ENCODE data around the gene KLHL7. TPM values are rescaled to one million over a fixed set of nuclear protein-coding genes. Genes with fewer than 3 reads are reported as not detected.
A peak's percentile ranks its signal among the peaks of the same experiment; 100 is the strongest.

The KLHL7 gene
- total RNA-seq, 4 donors from 2014 or later: 21.3 to 45.9 (median 27.6) TPM

- ATAC-seq: peak; percentile 99
- H3K9me3 ChIP-seq: no peaks in the 10 kb centered on the region
- H3K4me1 ChIP-seq: peaks cover 5 to 43% (median 8%) of the 10 kb centered on the region in 3 donors
- H3K27ac ChIP-seq: peak within 1 kb of the TSS; percentile 91 to 96 (median 94)
- WGBS, 2 donors (ENCODE audit: low coverage in 1 of 2): 0 to 1% methylated on average over 20 to 29 of the region's 63 CpGs
- TF ChIP-seq CTCF (IDR thresholded peaks at IDR 0.05) (no peak), POLR2AphosphoS5 (IDR thresholded peaks at IDR 0.05) (peak; percentile 95), POLR2A (IDR thresholded peaks at IDR 0.05) (peak; percentile 41 to 47)
- peaks cover 0 to 19% of the 10 kb centered on the region in 2 donors for H3K36me3 ChIP-seq
- H3K27me3 ChIP-seq: no peaks in the 10 kb centered on the region
- H3K4me3 ChIP-seq: peak within 1 kb of the TSS; percentile 68 to 90
Measured at GRCh38 chr7:23181684-23182553, 76.3 kb downstream of the KLHL7 start, which contains the start of gene NUP42. NUP42 (plus strand) TSS chr7:23182048; CDS start chr7:23182086, 38 bp downstream.

DNA sequence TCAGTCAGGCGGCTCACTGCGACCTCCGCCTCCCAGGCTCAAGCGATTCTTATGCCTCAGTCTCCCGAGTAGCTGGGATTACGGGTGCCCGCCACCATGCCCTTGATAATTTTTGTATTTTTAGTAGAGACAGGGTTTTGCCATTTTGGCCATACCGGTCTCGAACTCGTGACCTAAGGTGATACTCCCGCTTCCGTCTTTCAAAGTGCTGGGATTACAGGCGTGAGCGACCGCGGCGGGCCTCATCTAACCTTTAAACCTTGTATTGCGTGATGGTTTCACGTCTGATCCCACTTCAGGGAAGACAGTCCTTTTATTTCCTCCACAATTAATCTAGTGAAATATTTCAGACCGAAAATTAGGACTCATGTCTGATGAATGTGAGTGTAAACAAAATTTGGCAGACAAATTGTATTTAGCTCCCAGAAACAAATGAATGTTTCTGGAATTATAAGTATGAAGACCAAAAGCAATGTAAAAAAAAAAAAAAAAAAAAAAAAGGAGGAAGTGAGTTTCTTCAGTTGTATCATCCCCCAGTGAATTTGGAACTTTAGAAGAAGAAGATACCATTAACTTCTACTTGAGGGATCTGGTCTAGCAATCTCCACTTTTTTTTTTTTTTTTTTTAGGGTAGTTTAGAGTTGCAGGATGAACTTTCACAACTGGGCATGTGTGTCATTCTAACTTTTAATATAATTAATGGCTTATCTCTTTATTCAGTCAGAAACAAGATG, 77.9 kb downstream of the KLHL7 start:
- no peak for ATAC-seq

DNA sequence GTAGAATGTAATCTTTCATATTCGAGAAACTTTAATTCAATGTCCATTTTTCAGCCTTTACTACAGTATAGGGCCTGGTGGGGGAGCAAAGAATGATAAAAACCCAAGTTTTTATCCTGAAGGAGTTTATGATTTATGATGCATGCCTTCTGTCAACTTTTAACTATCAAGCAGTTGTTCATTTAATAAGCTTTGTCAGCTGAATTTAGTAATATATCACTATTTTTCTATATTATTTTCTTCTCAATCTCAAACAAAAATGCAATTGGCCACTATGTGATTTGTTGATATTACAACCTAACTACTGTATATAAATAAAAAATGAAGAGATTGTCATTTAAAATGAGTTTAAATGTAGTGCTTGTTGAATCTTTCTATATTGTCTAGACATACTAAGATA, 78.7 kb downstream of the KLHL7 start:
- no peaks in the 10 kb centered on the region for H3K27me3 ChIP-seq
- H3K4me3 ChIP-seq: no peak overlapping the region
- 50 to 60% methylated on average over 1 of the region's 1 CpG for WGBS, 2 donors (ENCODE audit: low coverage in 1 of 2)
- TF ChIP-seq POLR2AphosphoS5 (IDR thresholded peaks at IDR 0.05): no peak
- TF ChIP-seq POLR2A (IDR thresholded peaks at IDR 0.05): no peak
- TF ChIP-seq EP300 (IDR thresholded peaks at IDR 0.05): no peak
- TF ChIP-seq CTCF (IDR thresholded peaks at IDR 0.05): no peak
- H3K36me3 ChIP-seq: peaks cover 0 to 43% of the 10 kb centered on the region in 2 donors
- no peak for ATAC-seq
- peaks cover 5 to 43% (median 8%) of the 10 kb centered on the region in 3 donors for H3K4me1 ChIP-seq
- H3K27ac ChIP-seq: no peak overlapping the region
- H3K9me3 ChIP-seq: no peaks in the 10 kb centered on the region

More for the DNA sequence above, 77.9 kb downstream of the KLHL7 start:
- peak overlapping the region in 1 of 4 donors; percentile 91 for H3K27ac ChIP-seq
- WGBS, 2 donors (ENCODE audit: low coverage in 1 of 2): 85 to 92% methylated on average over 4 to 19 of the region's 20 CpGs
- no peaks in the 10 kb centered on the region for H3K27me3 ChIP-seq
- H3K4me3 ChIP-seq: peak overlapping the region in 1 of 2 donors; percentile 68
- TF ChIP-seq CTCF (IDR thresholded peaks at IDR 0.05) (no peak), EP300 (IDR thresholded peaks at IDR 0.05) (no peak), POLR2A (IDR thresholded peaks at IDR 0.05) (no peak), POLR2AphosphoS5 (IDR thresholded peaks at IDR 0.05) (no peak)
- no peaks in the 10 kb centered on the region for H3K9me3 ChIP-seq
- H3K4me1 ChIP-seq: peaks cover 5 to 43% (median 8%) of the 10 kb centered on the region in 3 donors
- peaks cover 0 to 35% of the 10 kb centered on the region in 2 donors for H3K36me3 ChIP-seq

DNA sequence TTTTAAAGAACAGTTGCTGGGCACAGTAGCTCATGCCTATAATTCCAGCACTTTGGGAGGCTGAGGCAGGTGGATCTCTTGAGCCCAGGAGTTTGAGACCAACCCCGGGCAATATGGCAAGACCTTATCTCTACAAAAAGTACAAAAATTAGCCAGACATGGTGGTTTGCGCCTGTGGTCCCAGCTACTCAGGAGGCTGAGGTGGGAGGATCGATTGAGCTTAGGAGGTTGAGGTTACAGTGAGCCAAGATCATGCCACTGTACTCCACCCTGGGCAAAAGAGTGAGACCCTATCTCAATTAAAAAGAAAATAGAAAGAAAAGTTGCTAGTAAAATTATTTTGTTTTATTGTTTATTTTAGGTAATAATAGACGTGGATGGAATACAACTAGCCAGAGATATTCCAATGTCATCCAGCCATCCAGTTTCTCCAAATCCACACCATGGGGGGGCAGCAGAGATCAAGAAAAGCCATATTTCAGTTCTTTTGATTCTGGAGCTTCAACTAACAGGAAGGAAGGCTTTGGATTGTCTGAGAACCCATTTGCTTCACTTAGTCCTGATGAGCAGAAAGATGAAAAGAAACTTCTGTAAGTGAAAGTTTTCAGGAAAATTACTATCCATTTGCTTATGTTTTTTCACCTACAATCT, 79.2 kb downstream of the KLHL7 start:
- no peak for ATAC-seq
- H3K27me3 ChIP-seq: no peaks in the 10 kb centered on the region
- peaks cover 0 to 48% of the 10 kb centered on the region in 2 donors for H3K36me3 ChIP-seq
- H3K27ac ChIP-seq: no peak overlapping the region
- no peaks in the 10 kb centered on the region for H3K9me3 ChIP-seq
- WGBS, 2 donors (ENCODE audit: low coverage in 1 of 2): 62 to 72% methylated on average over 3 to 4 of the region's 4 CpGs
- peaks cover 5 to 43% (median 8%) of the 10 kb centered on the region in 3 donors for H3K4me1 ChIP-seq
- TF ChIP-seq CTCF (IDR thresholded peaks at IDR 0.05) (peak; percentile 13 to 51 (median 34)), POLR2AphosphoS5 (IDR thresholded peaks at IDR 0.05) (no peak), POLR2A (IDR thresholded peaks at IDR 0.05) (no peak), EP300 (IDR thresholded peaks at IDR 0.05) (no peak)
- no peak overlapping the region for H3K4me3 ChIP-seq

Data from gastroesophageal sphincter (tissue), 4 donors.